GM18499 (cell line): ENCODE measurements around the gene NEAT1.
"Not testable (repeated sequence)": the region's sequence is repeated elsewhere in the genome, so short reads cannot be mapped to it uniquely, and the experiment has no call there.

Experiments
- ATAC-seq: cut with Tn5 transposase; IDR thresholded peaks from one replicate; pipeline ENCODE4 v1.9.1; 2021; ENCODE audit warnings: moderate number of reproducible peaks; ENCODE audit not compliant: insufficient read depth, unreplicated experiment

NEAT1 gene

DNA sequence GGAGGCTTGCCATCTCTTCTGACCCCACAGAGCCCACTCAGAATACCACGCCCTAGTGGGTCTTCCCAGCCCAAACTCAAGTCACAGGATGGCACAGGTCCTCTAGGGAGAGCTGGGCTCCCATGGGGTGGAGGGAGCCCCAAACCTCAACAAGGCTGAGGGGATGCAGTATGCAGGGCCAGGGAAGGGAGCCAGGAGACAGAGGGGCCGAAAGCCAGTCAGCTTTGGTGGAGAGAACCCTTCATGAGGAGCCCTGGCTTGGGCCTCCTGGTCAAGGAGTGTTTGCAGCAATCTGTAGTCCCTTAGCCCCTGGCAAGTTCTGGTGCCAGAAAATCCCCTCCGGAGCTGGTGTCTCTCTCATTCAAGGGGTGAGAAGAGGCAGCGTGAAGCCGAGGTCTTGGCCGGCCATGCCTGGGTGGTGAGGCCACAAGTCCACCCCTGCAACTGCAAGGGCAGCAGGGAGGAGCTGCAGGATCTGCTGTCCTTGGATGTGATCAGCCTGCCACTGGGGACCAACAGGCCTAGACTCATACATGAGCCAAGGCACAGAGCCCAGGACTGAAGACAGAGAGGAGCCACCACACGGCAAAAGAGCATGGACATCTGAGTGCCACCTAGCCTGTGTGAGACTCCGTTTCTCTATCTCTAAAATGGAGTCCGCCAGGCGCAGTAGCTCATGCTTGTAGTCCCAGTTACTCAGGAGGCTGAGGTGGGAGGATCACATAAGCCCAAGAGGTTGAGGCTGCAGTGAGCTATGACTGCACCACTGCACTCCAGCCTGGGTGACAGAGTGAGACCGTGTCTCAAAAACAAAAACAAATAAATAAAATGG, 24.1 kb downstream of the NEAT1 start:
- no peak for ATAC-seq

DNA sequence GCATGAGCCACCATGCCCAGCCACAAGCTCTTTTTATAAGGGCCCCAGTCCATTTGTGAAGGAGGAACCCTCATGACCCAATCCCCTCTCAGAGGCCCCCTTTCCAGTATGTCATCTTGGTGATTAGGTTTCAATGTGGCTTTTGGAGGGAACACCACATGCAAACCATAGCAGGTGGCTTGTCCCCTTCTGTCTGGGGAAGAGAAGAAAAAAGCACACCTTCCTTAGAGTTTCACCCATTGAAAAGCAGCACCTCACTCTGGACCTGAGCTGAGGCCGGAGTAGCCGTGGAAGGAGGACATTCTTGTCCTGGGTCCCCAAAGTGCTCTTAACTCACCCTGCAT, 25.4 kb downstream of the NEAT1 start:
- no peak for ATAC-seq

DNA sequence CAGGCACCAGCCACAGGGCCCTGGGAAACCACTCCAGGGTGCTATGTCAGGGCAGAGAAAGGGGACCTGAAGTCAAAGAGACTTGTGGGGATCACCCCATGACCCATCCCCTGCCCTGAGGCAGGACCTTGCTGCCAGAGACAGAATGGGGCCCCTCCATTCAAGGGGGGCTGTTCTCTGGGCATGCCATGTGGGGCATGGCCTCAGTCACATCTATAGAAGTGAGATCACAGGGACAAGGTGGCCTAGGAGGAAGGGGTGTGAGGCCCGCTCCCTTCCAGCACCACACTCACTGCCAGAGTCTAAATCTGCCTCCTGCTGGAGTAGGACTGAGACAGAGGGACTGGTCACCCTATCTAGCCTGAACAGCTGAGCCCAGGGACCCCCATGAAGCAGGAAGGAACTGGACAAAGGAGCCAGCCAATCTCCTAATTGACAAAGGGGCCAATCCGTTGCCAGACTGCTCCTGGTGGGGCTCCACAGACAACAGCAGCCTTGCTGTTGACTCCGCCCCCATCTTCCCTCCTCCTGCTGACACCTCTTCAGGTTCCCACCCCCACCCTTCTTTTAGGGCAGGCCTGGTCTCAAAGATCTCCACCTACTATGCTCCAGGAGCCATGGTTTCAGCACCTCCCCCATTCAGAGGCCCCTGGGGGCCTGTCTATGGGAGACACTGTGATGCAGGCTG, 26.0 kb downstream of the NEAT1 start:
- no peak for ATAC-seq

- ATAC-seq = not testable (repeated sequence)
Measured at GRCh38 chr11:65451301-65451700, 28.7 kb downstream of the NEAT1 start.

- not testable (repeated sequence) for ATAC-seq
Measured at GRCh38 chr11:65452259-65452658, 29.7 kb downstream of the NEAT1 start.

- no peak for ATAC-seq
Measured at GRCh38 chr11:65452806-65453490, 30.4 kb downstream of the NEAT1 start.

GRCh38 chr11:65454311-65454695, 31.7 kb downstream of the NEAT1 start:
- ATAC-seq = no peak

GRCh38 chr11:65454696-65455456, 32.3 kb downstream of the NEAT1 start:
- no peak for ATAC-seq

DNA sequence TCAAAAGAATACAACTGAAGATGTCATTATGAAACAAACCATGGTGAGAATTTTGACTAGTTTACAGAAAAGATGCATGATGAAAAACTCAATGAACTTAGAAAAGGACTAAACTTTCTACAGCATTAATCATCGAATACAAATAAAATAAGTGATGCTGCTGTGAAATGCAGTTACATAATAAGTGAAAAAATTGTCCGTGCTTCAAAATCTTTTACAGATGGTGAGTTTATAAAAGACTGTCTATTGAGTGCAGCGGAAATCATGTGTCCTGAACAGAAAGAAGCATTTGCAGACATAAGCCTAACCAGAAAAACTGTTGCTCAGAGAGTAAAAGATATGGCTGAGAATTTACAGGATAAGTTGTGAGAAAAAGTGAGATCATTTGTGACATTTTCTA, 33.8 kb downstream of the NEAT1 start:
- ATAC-seq = no peak

DNA sequence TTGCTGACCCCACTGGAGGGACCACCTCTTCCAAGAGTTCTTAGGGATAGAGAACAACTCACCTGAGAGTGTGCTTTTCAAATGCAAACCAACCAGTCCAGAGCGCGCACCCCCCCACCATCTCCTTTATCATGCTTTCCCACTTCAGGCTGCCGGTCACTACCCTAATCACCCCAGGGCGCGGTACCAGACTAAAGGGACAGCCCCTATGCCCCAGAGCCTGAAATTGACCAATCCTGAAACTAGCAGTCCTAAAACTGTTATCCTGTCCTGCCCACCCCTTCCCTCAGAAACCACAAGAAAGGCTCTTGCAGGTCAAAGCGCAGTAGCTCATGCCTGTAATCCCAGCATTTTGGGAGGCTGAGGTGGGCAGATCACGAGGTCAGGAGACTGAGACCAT, 37.0 kb downstream of the NEAT1 start:
- no peak for ATAC-seq

DNA sequence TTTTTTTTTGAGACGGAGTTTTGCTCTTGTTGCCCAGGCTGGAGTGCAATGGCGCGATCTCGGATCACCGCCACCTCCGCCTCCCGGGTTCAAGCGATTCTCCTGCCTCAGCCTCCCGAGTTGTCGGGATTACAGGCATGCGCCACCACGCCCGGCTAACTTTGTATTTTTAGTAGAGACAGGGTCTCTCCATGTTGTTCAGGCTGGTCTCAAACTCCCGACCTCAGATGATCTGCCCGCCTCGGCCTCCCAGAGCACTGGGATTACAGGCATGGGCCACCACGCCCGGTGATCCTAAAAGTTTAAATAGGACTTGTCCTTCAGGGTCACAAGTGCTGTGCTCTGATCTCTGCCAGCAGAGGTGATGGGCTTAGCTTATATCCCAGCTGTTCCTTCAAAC, 42.9 kb downstream of the NEAT1 start:
- ATAC-seq = not testable (repeated sequence)

DNA sequence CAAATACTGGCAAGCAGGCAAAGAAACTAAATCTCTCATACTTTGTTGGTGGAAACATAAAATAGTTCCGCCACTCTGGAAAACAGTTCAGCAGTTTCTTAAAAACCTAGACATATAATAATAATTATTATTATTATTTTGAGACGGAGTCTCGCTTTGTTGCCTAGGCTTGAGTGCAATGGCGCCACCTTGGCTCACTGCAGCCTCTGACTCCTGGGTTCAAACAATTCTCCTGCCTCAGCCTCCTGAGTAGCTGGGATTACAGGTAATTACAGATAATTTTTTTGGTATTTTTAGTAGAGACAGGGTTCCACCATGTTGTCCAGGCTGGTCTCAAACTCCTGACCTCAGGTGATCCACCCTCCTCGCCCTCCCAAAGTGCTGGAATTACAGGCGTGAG, 44.7 kb downstream of the NEAT1 start:
- not testable (repeated sequence) for ATAC-seq

GRCh38 chr11:65468874-65469333, 46.3 kb downstream of the NEAT1 start:
- ATAC-seq = no peak

DNA sequence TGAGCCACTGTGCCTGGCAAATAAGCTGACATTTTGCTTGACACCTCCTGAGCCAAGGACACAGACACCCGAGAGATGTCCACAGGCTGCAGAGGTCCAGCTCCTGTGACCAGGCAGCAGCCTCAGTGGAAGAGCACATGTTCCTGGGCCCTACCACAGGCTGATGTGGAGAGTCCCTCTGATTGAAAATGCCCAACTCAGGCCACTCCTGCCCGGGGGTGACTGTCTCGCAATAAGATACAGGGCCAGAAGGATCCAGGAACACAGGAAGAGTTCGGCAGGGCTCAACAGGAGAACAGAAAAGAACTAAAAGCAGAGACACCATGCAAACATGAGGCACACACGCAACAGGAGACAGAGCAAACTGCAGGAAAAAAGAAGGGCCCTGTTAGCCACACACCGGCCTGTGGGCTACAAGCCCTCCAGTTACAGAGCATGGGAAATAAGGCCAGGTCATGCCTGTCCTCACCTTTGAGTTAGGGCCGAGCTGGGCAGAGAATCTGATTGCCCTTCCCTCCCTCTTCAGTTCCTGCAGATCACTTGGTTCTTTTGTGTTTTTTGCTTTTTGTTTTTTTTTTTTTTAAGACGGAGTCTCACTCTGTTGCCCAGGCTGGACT, 47.9 kb downstream of the NEAT1 start:
- ATAC-seq = no peak

DNA sequence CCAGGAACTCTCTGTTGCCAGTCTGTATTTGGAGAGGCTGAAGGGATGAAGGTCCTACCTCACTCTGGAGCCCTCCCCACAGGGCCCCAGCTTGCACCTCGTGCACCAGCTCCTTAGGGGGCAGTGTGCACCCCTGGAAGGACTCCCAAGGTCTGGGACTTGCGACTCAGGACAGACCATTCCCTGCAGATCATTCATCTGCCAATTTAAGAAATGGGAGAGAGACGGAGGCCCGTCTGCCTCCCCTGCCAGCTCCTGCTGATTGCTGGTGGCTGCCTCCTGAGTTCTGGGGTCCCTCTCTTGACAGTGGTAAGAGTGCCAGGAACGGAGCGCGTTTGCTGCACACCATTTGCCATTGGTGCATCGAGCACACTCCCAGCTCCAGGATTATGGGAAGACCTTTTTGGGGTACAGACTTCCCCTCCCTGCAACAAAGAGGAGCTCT, 48.9 kb downstream of the NEAT1 start:
- no peak for ATAC-seq

GRCh38 chr11:65472588-65473277, 50.1 kb downstream of the NEAT1 start:
- not testable (repeated sequence) for ATAC-seq

DNA sequence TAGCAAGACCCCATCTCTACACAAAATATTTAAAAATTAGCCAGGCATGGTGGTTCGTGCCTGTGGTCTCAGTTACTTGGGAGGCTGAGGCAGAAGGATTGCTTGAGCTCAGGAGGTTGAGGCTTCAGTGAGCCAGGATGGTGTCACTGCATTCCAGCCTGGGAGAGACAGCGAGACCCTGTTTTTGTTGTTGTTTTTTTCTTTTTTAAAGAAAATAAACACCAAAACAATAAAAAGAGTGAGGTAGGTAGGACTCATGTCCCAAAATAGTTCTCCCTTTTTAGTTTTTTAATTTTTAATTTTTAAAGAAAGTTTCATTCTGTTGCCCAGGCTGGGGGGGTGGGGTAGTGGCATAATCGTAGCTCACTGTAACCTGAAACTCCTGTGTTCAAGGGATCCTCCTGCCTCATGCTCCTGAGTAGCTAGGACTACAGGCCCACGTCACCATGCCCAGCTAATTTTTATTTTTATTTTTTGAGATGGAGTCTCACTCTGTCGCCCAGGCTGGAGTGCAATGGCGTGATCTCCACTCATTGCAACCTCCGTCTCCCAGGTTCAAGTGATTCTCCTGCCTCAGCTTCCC, 50.8 kb downstream of the NEAT1 start:
- no peak for ATAC-seq

- ATAC-seq = no peak
Measured at GRCh38 chr11:65474864-65475263, 52.3 kb downstream of the NEAT1 start.

GRCh38 chr11:65476632-65477148, 54.1 kb downstream of the NEAT1 start:
- no peak for ATAC-seq
